GM10266 (cell line): Measurements from ENCODE around the gene ZC3H12A.

Experiments
- DNase-seq: peaks from one replicate; pipeline ENCODE4 v3.0.0; 2012; ENCODE audit errors: extremely low spot score
- CTCF ChIP-seq: IDR thresholded peaks from 2 replicates; pipeline ENCODE4 v1.5.1; 2012; ENCODE audit warnings: mild to moderate bottlenecking, low read depth; ENCODE audit not compliant: control insufficient read depth, insufficient read depth; ENCODE audit errors: missing control alignments

Gene ZC3H12A

GRCh38 chr1:37468037-37468436, 6.3 kb upstream of the ZC3H12A start:
- no peak for TF ChIP-seq CTCF
- no peak for DNase-seq

- no peak for TF ChIP-seq CTCF
Measured at GRCh38 chr1:37469386-37469785, 5.0 kb upstream of the ZC3H12A start.

GRCh38 chr1:37471345-37472231, 2.8 kb upstream of the ZC3H12A start:
- DNase-seq, result no peak
- no peak for TF ChIP-seq CTCF

More at GRCh38 chr1:37469386-37469785, 5.0 kb upstream of the ZC3H12A start:
- no peak for DNase-seq

GRCh38 chr1:37472281-37472680, 2.1 kb upstream of the ZC3H12A start:
- no peak for TF ChIP-seq CTCF
- no peak for DNase-seq

- TF ChIP-seq CTCF, result no peak
- DNase-seq, result no peak
Measured at GRCh38 chr1:37472994-37473393, 1.4 kb upstream of the ZC3H12A start.

GRCh38 chr1:37473431-37474045, 842 bp upstream of the ZC3H12A start:
- TF ChIP-seq CTCF, result no peak
- DNase-seq, result no peak
